CD14-positive monocyte (primary cell): Measurements from ENCODE around the gene VAV2. TPM values are rescaled to one million over a fixed set of nuclear protein-coding genes. Genes with fewer than 3 reads are reported as not detected.

Experiments
- DNase-seq, 3 donors: peaks; one replicate each; pipeline ENCODE4 v3.0.0-alpha.2; 2011 to 2022
- H2AFZ ChIP-seq: 2 replicates; pipeline ENCODE4 v1.6.0; 2012; ENCODE audit warnings: mild to moderate bottlenecking, low read depth, low read length, inconsistent platforms; ENCODE audit not compliant: insufficient read depth, poor library complexity, severe bottlenecking
- H3K27ac ChIP-seq, 2 donors: 1 replicate in 1 of 2; 2 replicates in 1 of 2; pipeline ENCODE4 v1.5.1; 2012 to 2013; ENCODE audit warnings: low read length in 2 of 2, control low read depth in 1 of 2, inconsistent platforms in 1 of 2, low read depth in 1 of 2, mild to moderate bottlenecking in 1 of 2
- H3K27me3 ChIP-seq, 2 donors: one replicate each; pipeline versions ENCODE4 v1.6.0 to v1.6.1; 2011 to 2013; ENCODE audit warnings: low read length in 2 of 2; ENCODE audit not compliant: control insufficient read depth in 2 of 2, insufficient read depth in 2 of 2
- H3K36me3 ChIP-seq, 2 donors: replicated peaks in 1 of 2; 1 replicate in 1 of 2; 2 replicates in 1 of 2; pipeline versions ENCODE4 v1.5.1 to v1.6.1; 2012 to 2013; ENCODE audit warnings: low read length in 2 of 2, control low read depth in 1 of 2, inconsistent platforms in 1 of 2, mild to moderate bottlenecking in 1 of 2; ENCODE audit not compliant: insufficient read depth in 2 of 2, control insufficient read depth in 1 of 2
- H3K4me1 ChIP-seq, 2 donors: 1 replicate in 1 of 2; 2 replicates in 1 of 2; pipeline versions ENCODE4 v1.5.1 to v1.6.1; 2012 to 2013; ENCODE audit warnings: low read length in 2 of 2, control low read depth in 1 of 2, inconsistent platforms in 1 of 2, mild to moderate bottlenecking in 1 of 2, moderate library complexity in 1 of 2; ENCODE audit not compliant: insufficient read depth in 2 of 2, control insufficient read depth in 1 of 2
- H3K4me2 ChIP-seq: replicated peaks from 2 replicates; pipeline ENCODE3; 2012; ENCODE audit warnings: low read length, moderate library complexity, mild to moderate bottlenecking; ENCODE audit not compliant: poor library complexity, severe bottlenecking; ENCODE audit errors: extremely low read depth
- H3K4me3 ChIP-seq, 3 experiments: fragments of 200-600 bp in 1 of 3; sonication (generic) in 1 of 3; replicated peaks in 1 of 3; 1 replicate in 2 of 3; 2 replicates in 1 of 3; pipeline ENCODE4 v1.5.1; 2011 to 2013; ENCODE audit warnings: low read length in 3 of 3, mild to moderate bottlenecking in 3 of 3, control low read depth in 2 of 3, low read depth in 2 of 3, inconsistent platforms in 1 of 3, moderate library complexity in 1 of 3
- H3K79me2 ChIP-seq: 2 replicates; pipeline ENCODE4 v1.6.0; 2012; ENCODE audit warnings: mild to moderate bottlenecking, control low read depth, inconsistent platforms, low read length, moderate library complexity; ENCODE audit not compliant: insufficient read depth
- H3K9ac ChIP-seq: 2 replicates; pipeline ENCODE4 v1.6.0; 2017; ENCODE audit warnings: low read length, mild to moderate bottlenecking; ENCODE audit not compliant: insufficient read depth, poor library complexity, severe bottlenecking
- H3K9me3 ChIP-seq, 2 donors: replicated peaks in 1 of 2; 1 replicate in 1 of 2; 2 replicates in 1 of 2; pipeline versions ENCODE4 v1.5.1 to v1.6.1; 2012 to 2013; ENCODE audit warnings: low read length in 2 of 2, control low read depth in 1 of 2; ENCODE audit not compliant: control insufficient read depth in 1 of 2, insufficient read depth in 1 of 2
- H4K20me1 ChIP-seq: 2 replicates; pipeline ENCODE4 v1.6.0; 2012; ENCODE audit warnings: mild to moderate bottlenecking, low read length, control low read depth, moderate library complexity; ENCODE audit not compliant: insufficient read depth
- H3K27ac Mint-ChIP-seq, 7 donors: one replicate each; pipeline ENCODE4 v1.8.0; 2020; ENCODE audit warnings: mild to moderate bottlenecking in 7 of 7, mixed read lengths in 7 of 7, moderate library complexity in 6 of 7, inconsistent platforms in 2 of 7
- H3K27me3 Mint-ChIP-seq, 3 donors: one replicate each; pipeline ENCODE4 v1.8.0; 2021 to 2022; ENCODE audit warnings: low read depth in 3 of 3, mild to moderate bottlenecking in 3 of 3, mixed read lengths in 3 of 3, moderate library complexity in 3 of 3, inconsistent platforms in 1 of 3
- H3K36me3 Mint-ChIP-seq, 2 donors: one replicate each; pipeline ENCODE4 v1.8.0; 2020; ENCODE audit warnings: mixed read lengths in 2 of 2, inconsistent platforms in 1 of 2, mild to moderate bottlenecking in 1 of 2
- H3K4me1 Mint-ChIP-seq: one replicate; pipeline ENCODE4 v1.8.0; 2020; ENCODE audit warnings: mild to moderate bottlenecking, mixed read lengths
- H3K4me3 Mint-ChIP-seq, 2 donors: one replicate each; pipeline ENCODE4 v1.8.0; 2020; ENCODE audit warnings: mild to moderate bottlenecking in 2 of 2, mixed read lengths in 2 of 2, moderate library complexity in 1 of 2
- H3K9me3 Mint-ChIP-seq, 7 donors: one replicate each; pipeline ENCODE4 v1.8.0; 2020 to 2022; ENCODE audit warnings: mixed read lengths in 7 of 7, mild to moderate bottlenecking in 6 of 7, moderate library complexity in 6 of 7, inconsistent platforms in 2 of 7
- CTCF ChIP-seq: fragments of 200-600 bp; IDR thresholded peaks from one replicate; pipeline ENCODE4 v1.8.0; 2022; ENCODE audit warnings: antibody characterized with exemption, mild to moderate bottlenecking
- WGBS: methylation state at CpG from one replicate; pipeline ENCODE4 v1.1.5; 2013; ENCODE audit warnings: missing lambda C conversion rate; ENCODE audit not compliant: insufficient coverage; 5-methylcytosine and 5-hydroxymethylcytosine counted together
- intact Hi-C, 2 donors: fragments of 100-400 bp; cut with micrococcal nuclease; formaldehyde crosslinking; loops; one replicate each; pipeline versions ENCODE4 v1.15.0 to v1.15.1; 2023
- polyA plus RNA-seq, 3 donors: library from polyadenylated mRNA; depleted of rRNA in 1 of 3; unstranded in 2 of 3; stranded (reverse) in 1 of 3; fragments of 300-500 nt in 2 of 3; fragments of >200 nt in 1 of 3; fragmentation: Illumina TruSeq in 2 of 3; gene quantifications; 1 replicate in 2 of 3; 2 replicates in 1 of 3; pipeline ENCODE4 v1.2.3, GENCODE V29; 2012 to 2021

The VAV2 gene
- polyA plus RNA-seq, 3 donors, result 2.3 to 13.6 (median 2.3) TPM

DNA sequence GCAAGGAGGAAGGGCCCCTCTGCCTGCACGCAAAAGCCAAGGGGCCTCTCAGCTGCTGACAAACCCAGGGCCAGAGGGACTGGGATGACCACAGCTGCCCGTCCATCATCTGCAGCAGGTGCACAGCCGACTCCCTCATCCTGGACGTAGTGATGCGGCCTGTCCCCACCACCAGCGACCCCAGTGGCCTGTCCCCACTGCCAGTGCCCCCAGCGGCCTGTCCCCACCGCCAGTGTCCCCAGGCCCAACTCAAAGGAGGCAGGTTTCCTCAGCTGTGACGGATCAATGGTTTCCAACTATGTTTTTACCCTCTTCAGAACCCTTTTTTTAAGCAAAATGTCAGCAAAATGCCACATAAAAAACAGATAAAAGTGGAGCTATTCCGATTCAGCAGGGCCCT, 62.5 kb downstream of the VAV2 start:
- Histone ChIP-seq H3K36me3 (no peaks in the 10 kb centered on the region), H2AFZ (no peak overlapping the region), H3K4me1 (no peaks in the 10 kb centered on the region), H3K4me2 (no peak overlapping the region), H3K27ac (no peak overlapping the region), H3K4me3 (no peak overlapping the region), H3K9ac (no peak overlapping the region), H4K20me1 (peaks cover 82% of the 10 kb centered on the region), H3K9me3 (no peaks in the 10 kb centered on the region), H3K27me3 (no peaks in the 10 kb centered on the region), H3K79me2 (no peaks in the 10 kb centered on the region)
- TF ChIP-seq CTCF, result no peak
- peaks cover 23 to 34% of the 10 kb centered on the region in 2 donors for H3K36me3 Mint-ChIP-seq
- WGBS, result 89% methylated on average over 10 of the region's 10 CpGs
- H3K9me3 Mint-ChIP-seq, result peaks cover 0 to 8% (median 2%) of the 10 kb centered on the region in 7 donors
- DNase-seq, result no peak
- intact Hi-C loops, result no loop called here
- peaks cover 0 to 4% (median 2%) of the 10 kb centered on the region in 3 donors for H3K27me3 Mint-ChIP-seq
- H3K4me1 Mint-ChIP-seq, result no peaks in the 10 kb centered on the region
- no peak overlapping the region for H3K4me3 Mint-ChIP-seq
- peak overlapping the region in 1 of 7 donors; percentile 26 for H3K27ac Mint-ChIP-seq

GRCh38 chr9:133928248-133928764, 63.8 kb downstream of the VAV2 start:
- intact Hi-C loops, result no loop called here
- Histone ChIP-seq H3K4me3 (no peak overlapping the region), H3K79me2 (no peaks in the 10 kb centered on the region)

More at GRCh38 chr9:133928248-133928764, 63.8 kb downstream of the VAV2 start:
- H4K20me1 ChIP-seq, result peaks cover 79% of the 10 kb centered on the region
- H3K9ac ChIP-seq, result no peak overlapping the region
- Mint-ChIP-seq H3K9me3 (peaks cover 0 to 3% (median 2%) of the 10 kb centered on the region in 7 donors), H3K27ac (peak overlapping the region in 1 of 7 donors; percentile 38), H3K4me3 (no peak overlapping the region), H3K36me3 (peaks cover 15 to 25% of the 10 kb centered on the region in 2 donors), H3K27me3 (peaks cover 0 to 4% (median 2%) of the 10 kb centered on the region in 3 donors), H3K4me1 (no peaks in the 10 kb centered on the region)
- no peaks in the 10 kb centered on the region for H3K9me3 ChIP-seq
- H3K27me3 ChIP-seq, result no peaks in the 10 kb centered on the region
- no peak for TF ChIP-seq CTCF
- H2AFZ ChIP-seq, result no peak overlapping the region
- 92% methylated on average over 11 of the region's 14 CpGs for WGBS
- H3K4me2 ChIP-seq, result no peak overlapping the region
- H3K36me3 ChIP-seq, result no peaks in the 10 kb centered on the region
- DNase-seq, result no peak
- H3K27ac ChIP-seq, result no peak overlapping the region
- H3K4me1 ChIP-seq, result no peaks in the 10 kb centered on the region
